SK-N-SH (cell line): ENCODE data around the gene DHX16. TPM values are rescaled to one million over a fixed set of nuclear protein-coding genes. Genes with fewer than 3 reads are reported as not detected.

Experiments
- CTCF ChIA-PET: fragments of 300-600, 350-600 bp; formaldehyde crosslinking; extraction: SDS; loops from one replicate; lab custom pipeline; 2021; lab: Yijun Ruan, JAX
- POLR2A ChIA-PET: fragments of 350-600 bp; sonication (Branson Sonifier 250); formaldehyde crosslinking; extraction: SDS; loops from one replicate; lab custom pipeline; 2020; ENCODE audit warnings: antibody characterized with exemption, inconsistent platforms; lab: Yijun Ruan, JAX
- DNase-seq: peaks from one replicate; pipeline ENCODE4 v3.0.0; 2012
- H2AFZ ChIP-seq: fragments of 200-600 bp; sonication (generic); 2 replicates; pipeline ENCODE4 v1.8.1; 2016; ENCODE audit warnings: antibody characterized with exemption, mild to moderate bottlenecking, low read depth
- H3F3A ChIP-seq: fragments of 200-600 bp; sonication (generic); replicated peaks from 2 replicates; pipeline ENCODE3; 2016; ENCODE audit warnings: antibody characterized with exemption, mild to moderate bottlenecking; ENCODE audit not compliant: insufficient read depth
- H3K27ac ChIP-seq, 2 experiments: fragments of 200-500 bp in 1 of 2; fragments of 200-600 bp in 1 of 2; sonication (Bioruptor generic) in 1 of 2; sonication (generic), shearing (Covaris generic) in 1 of 2; 2 replicates each; pipeline versions ENCODE4 v1.5.1 to v1.6.1; 2014 to 2016; ENCODE audit warnings: low read depth in 2 of 2, inconsistent platforms in 1 of 2, low read length in 1 of 2, mild to moderate bottlenecking in 1 of 2, mixed read lengths in 1 of 2
- H3K27me3 ChIP-seq: fragments of 200-600 bp; sonication (generic), shearing (Covaris generic); 2 replicates; pipeline ENCODE4 v1.6.1; 2016; ENCODE audit warnings: mixed run types; ENCODE audit not compliant: insufficient read depth
- H3K36me3 ChIP-seq, 2 experiments: fragments of 200-500 bp in 1 of 2; fragments of 200-600 bp in 1 of 2; sonication (Bioruptor generic) in 1 of 2; sonication (generic) in 1 of 2; replicated peaks in 1 of 2; 2 replicates each; pipeline versions ENCODE3 to v1.5.1; 2014 to 2016; ENCODE audit warnings: low read length in 1 of 2, mild to moderate bottlenecking in 1 of 2; ENCODE audit not compliant: insufficient read depth in 2 of 2, control insufficient read depth in 1 of 2
- H3K4me1 ChIP-seq, 2 experiments: fragments of 200-500 bp in 1 of 2; fragments of 200-600 bp in 1 of 2; sonication (Bioruptor generic) in 1 of 2; sonication (generic), shearing (Covaris generic) in 1 of 2; 2 replicates each; pipeline versions ENCODE4 v1.5.1 to v1.6.1; 2014 to 2016; ENCODE audit warnings: low read depth in 1 of 2, low read length in 1 of 2, mixed run types in 1 of 2; ENCODE audit not compliant: insufficient read depth in 2 of 2, control insufficient read depth in 1 of 2
- H3K4me2 ChIP-seq: fragments of 200-600 bp; sonication (generic), shearing (Covaris generic); 2 replicates; pipeline ENCODE4 v1.6.1; 2017; ENCODE audit warnings: mixed run types
- H3K4me3 ChIP-seq, 2 experiments: fragments of 200-500 bp in 1 of 2; fragments of 200-600 bp in 1 of 2; sonication (Bioruptor generic) in 1 of 2; sonication (generic), shearing (Covaris generic) in 1 of 2; 2 replicates each; pipeline versions ENCODE4 v1.5.1 to v1.8.1; 2014 to 2016; ENCODE audit warnings: low read depth in 2 of 2, inconsistent platforms in 1 of 2, low read length in 1 of 2, mild to moderate bottlenecking in 1 of 2, mixed read lengths in 1 of 2, moderate library complexity in 1 of 2
- H3K79me2 ChIP-seq: fragments of 200-600 bp; sonication (generic); 2 replicates; pipeline ENCODE4 v1.8.1; 2017; ENCODE audit warnings: mild to moderate bottlenecking; ENCODE audit not compliant: insufficient read depth
- H3K9ac ChIP-seq: fragments of 200-600 bp; sonication (generic); 2 replicates; pipeline ENCODE4 v1.6.1; 2017; ENCODE audit warnings: mixed run types
- H3K9me2 ChIP-seq: fragments of 200-600 bp; sonication (generic); 2 replicates; pipeline ENCODE4 v1.6.1; 2017; ENCODE audit warnings: mixed run types
- H3K9me3 ChIP-seq: fragments of 200-600 bp; sonication (generic); 2 replicates; pipeline ENCODE4 v1.6.1; 2017; ENCODE audit warnings: mixed run types, mild to moderate bottlenecking, moderate library complexity
- H4K20me1 ChIP-seq: fragments of 200-600 bp; sonication (generic); 2 replicates; pipeline ENCODE4 v1.6.1; 2017; ENCODE audit warnings: mild to moderate bottlenecking, mixed run types; ENCODE audit not compliant: insufficient read depth
- ELF1 ChIP-seq: IDR thresholded peaks from 2 replicates; pipeline ENCODE4 v1.4.0; 2012
- EZH2phosphoT487 ChIP-seq: fragments of 200-600 bp; sonication (generic); IDR thresholded peaks from 2 replicates; pipeline ENCODE4 v1.6.1; 2017; ENCODE audit warnings: low read depth, mixed run types, mild to moderate bottlenecking, antibody characterized with exemption, moderate library complexity, borderline replicate concordance
- FOSL2 ChIP-seq: IDR thresholded peaks from 2 replicates; pipeline ENCODE4 v1.4.0; 2012; ENCODE audit warnings: low read depth, mild to moderate bottlenecking, moderate library complexity, borderline replicate concordance
- FOXM1 ChIP-seq: IDR thresholded peaks from 2 replicates; pipeline ENCODE4 v1.4.0; 2012; ENCODE audit warnings: low read depth, mild to moderate bottlenecking
- GABPA ChIP-seq: IDR thresholded peaks from 2 replicates; pipeline ENCODE4 v1.4.0; 2012; ENCODE audit warnings: low read depth, mild to moderate bottlenecking
- JUND ChIP-seq: IDR thresholded peaks from 2 replicates; pipeline ENCODE4 v1.4.0; 2012
- MEF2A ChIP-seq: IDR thresholded peaks from 2 replicates; pipeline ENCODE4 v1.4.0; 2012; ENCODE audit warnings: low read depth, borderline replicate concordance
- NFIC ChIP-seq: IDR thresholded peaks from 2 replicates; pipeline ENCODE4 v1.4.0; 2012; ENCODE audit warnings: borderline replicate concordance
- RAD21 ChIP-seq: IDR thresholded peaks from 2 replicates; pipeline ENCODE4 v1.6.1; 2012; ENCODE audit warnings: mild to moderate bottlenecking, low read length
- RCOR1 ChIP-seq: fragments of 150-350 bp; IDR thresholded peaks from 2 replicates; pipeline ENCODE4 v1.6.1; 2017; ENCODE audit warnings: antibody characterized with exemption, low read length
- RFX5 ChIP-seq: IDR thresholded peaks from 2 replicates; pipeline ENCODE4 v1.6.1; 2012; ENCODE audit warnings: mild to moderate bottlenecking, improper control_type of control experiment, low read length
- SIN3A ChIP-seq: IDR thresholded peaks from 2 replicates; pipeline ENCODE4 v1.6.1; 2012; ENCODE audit warnings: low read depth, mild to moderate bottlenecking, low read length, moderate library complexity, borderline replicate concordance
- TAF1 ChIP-seq: IDR thresholded peaks from 2 replicates; pipeline ENCODE4 v1.6.1; 2012; ENCODE audit warnings: low read depth, mild to moderate bottlenecking, low read length, moderate library complexity, borderline replicate concordance
- WGBS: methylation state at CpG from one replicate; pipeline ENCODE4 v1.1.6; 2017; ENCODE audit warnings: low lambda C conversion rate; 5-methylcytosine and 5-hydroxymethylcytosine counted together
- polyA plus RNA-seq, 3 experiments: library from polyadenylated mRNA; depleted of rRNA; stranded (reverse); fragments of >200 nt; gene quantifications; 2 replicates each; pipeline ENCODE4 v1.2.3, GENCODE V29; 2012
- TF ChIP-seq, protein P1 (sequence below): IDR thresholded peaks from 2 replicates; pipeline ENCODE4 v1.4.0; 2012; ENCODE audit warnings: low read depth, borderline replicate concordance
- TF ChIP-seq, protein P2 (sequence below): fragments of 150-350 bp; IDR thresholded peaks from 2 replicates; pipeline ENCODE4 v1.6.1; 2016; ENCODE audit warnings: mild to moderate bottlenecking, low read depth, low read length

DHX16 gene
- polyA plus RNA-seq, 1 of the 3 experiments (the other 2 are of a cell fraction), result 59.8 TPM

DNA sequence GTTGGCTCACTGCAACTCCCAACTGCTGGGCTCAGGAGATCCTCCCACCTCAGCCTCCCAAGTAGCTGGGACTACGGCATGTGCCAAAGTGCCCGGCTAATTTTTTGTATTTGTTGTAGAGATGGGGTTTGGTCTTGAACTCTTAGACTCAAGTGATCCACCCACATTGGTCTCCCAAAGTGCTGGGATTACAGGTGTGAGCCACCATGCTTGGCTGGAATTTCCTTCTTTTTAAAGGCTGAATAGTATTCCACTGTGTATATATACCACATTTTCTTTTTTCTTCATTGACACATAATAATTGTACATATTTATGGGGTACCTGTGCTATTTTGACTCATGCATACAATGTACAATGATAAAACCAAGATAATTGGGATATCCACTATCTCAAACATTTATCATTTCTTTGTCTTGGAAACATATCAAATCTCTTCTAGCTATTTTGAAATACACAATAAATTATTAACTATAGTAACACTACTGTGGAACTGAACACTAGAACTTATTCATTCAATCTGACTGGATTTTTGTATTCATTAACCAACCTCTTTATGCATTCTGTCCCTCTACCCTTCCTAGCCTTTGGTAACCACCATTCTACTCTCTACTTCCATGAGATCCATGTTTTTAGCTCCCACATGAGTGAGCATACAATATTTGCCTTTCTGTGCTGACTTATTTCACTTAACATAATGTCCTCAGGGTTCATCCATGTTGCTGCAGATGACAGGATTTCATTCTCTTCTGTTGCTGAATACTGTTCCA lies 36.5 kb upstream of the DHX16 start (continued):
- TF ChIP-seq, protein P1, sequence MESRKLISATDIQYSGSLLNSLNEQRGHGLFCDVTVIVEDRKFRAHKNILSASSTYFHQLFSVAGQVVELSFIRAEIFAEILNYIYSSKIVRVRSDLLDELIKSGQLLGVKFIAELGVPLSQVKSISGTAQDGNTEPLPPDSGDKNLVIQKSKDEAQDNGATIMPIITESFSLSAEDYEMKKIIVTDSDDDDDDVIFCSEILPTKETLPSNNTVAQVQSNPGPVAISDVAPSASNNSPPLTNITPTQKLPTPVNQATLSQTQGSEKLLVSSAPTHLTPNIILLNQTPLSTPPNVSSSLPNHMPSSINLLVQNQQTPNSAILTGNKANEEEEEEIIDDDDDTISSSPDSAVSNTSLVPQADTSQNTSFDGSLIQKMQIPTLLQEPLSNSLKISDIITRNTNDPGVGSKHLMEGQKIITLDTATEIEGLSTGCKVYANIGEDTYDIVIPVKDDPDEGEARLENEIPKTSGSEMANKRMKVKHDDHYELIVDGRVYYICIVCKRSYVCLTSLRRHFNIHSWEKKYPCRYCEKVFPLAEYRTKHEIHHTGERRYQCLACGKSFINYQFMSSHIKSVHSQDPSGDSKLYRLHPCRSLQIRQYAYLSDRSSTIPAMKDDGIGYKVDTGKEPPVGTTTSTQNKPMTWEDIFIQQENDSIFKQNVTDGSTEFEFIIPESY, result no peak
- TF ChIP-seq RFX5 (no peak), EZH2phosphoT487 (no peak)

DNA sequence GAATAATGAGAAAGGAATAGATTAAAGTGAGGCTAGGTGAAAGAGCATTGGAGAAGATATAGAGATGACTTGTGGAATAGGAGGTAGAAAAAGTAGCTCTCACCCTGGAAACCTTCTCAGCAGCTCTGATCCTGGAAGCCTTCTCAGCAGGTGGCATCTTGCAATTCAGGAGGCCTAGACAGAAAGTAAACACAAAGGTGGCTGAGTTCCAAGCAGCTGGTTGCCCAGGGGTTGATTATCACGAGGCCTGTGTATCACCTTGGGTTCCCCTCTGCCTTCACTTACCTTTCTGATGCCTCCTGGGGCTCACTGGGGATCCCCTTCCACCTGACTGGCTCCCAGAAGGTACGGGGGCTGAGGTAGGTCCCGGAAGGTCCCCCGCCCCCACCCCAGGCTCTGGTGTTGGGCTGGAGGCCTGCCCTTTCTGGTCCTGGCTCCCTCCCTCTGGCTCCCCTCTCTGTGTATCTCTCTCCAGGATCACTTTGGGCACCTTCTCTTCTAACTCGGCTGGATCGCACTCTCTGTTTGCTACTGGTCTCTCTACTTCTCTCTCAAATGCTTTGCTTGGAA lies 34.6 kb upstream of the DHX16 start:
- H3K9me3 ChIP-seq, result no peaks in the 10 kb centered on the region
- H3K9ac ChIP-seq, result no peak overlapping the region
- no peak for DNase-seq
- H3K9me2 ChIP-seq, result no peaks in the 10 kb centered on the region
- H3K36me3 ChIP-seq, result peaks cover 15 to 27% of the 10 kb centered on the region in 2 experiments
- H3K4me1 ChIP-seq, result no peaks in the 10 kb centered on the region
- H3K27me3 ChIP-seq, result no peaks in the 10 kb centered on the region
- no peak overlapping the region for H3K4me3 ChIP-seq
- no peak overlapping the region for H3K4me2 ChIP-seq
- peaks cover 5% of the 10 kb centered on the region for H3F3A ChIP-seq
- no peak overlapping the region for H2AFZ ChIP-seq
- 83% methylated on average over 3 of the region's 6 CpGs for WGBS
- CTCF ChIA-PET, result interaction anchor here (1.3 to 42.4 kb wide), 2 partner anchors 22 to 23 kb away, joined by 3 to 838 read pairs; partner anchors contain the start of genes DHX16, NRM and PPP1R18
- TF ChIP-seq ELF1, result no peak
- TF ChIP-seq NFIC, result no peak
- TF ChIP-seq FOXM1, result no peak
- no peak for TF ChIP-seq FOSL2
- TF ChIP-seq RAD21, result no peak
- TF ChIP-seq TAF1, result no peak
- TF ChIP-seq GABPA, result no peak
- no peak for TF ChIP-seq RCOR1
- TF ChIP-seq SIN3A, result no peak
- no peak for TF ChIP-seq MEF2A
- TF ChIP-seq, protein P2, sequence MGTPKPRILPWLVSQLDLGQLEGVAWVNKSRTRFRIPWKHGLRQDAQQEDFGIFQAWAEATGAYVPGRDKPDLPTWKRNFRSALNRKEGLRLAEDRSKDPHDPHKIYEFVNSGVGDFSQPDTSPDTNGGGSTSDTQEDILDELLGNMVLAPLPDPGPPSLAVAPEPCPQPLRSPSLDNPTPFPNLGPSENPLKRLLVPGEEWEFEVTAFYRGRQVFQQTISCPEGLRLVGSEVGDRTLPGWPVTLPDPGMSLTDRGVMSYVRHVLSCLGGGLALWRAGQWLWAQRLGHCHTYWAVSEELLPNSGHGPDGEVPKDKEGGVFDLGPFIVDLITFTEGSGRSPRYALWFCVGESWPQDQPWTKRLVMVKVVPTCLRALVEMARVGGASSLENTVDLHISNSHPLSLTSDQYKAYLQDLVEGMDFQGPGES, result no peak
- no peak for TF ChIP-seq JUND
- TF ChIP-seq EZH2phosphoT487, result no peak
- no peaks in the 10 kb centered on the region for H3K79me2 ChIP-seq
- POLR2A ChIA-PET, result interaction anchor here (0.6 to 1.4 kb wide), 2 partner anchors 15 to 1421 kb away, joined by 3 to 4 read pairs; partner anchors contain the start of gene ATF6B
- no peaks in the 10 kb centered on the region for H4K20me1 ChIP-seq
- H3K27ac ChIP-seq, result no peak overlapping the region
